ENCODE measurements around the gene ARNT2. TPM values are rescaled to one million over a fixed set of nuclear protein-coding genes. Genes with fewer than 3 reads are reported as not detected.

The ARNT2 gene
- total and polyA plus RNA-seq, 10 of the 15 experiments (the other 5 are each of a cell fraction or from before 2014, with no cell fraction given) = 0.07 to 0.49 (median 0.09) TPM; not detected in 6

DNA sequence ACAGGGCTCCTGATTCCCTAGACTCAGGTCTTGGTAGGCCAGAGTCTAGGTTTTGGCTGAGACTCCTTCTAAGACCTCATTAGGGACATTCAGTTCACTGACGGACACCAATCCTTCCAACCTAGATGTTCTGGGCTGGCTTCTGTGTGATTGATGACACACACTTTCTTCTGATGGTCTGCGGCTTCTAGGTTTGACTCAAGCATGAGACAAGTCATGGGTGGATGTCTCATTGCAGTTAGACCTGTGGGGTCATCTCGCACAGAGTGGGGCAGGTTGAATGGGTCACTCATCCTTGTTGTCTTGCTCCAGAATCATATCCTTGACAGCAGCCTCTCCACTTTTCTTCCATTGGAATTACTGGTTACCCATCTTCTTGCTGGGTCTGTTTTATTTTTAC is 35.8 kb downstream of the ARNT2 start:
- Histone ChIP-seq H3K79me2 (ENCODE audit: control insufficient read depth, insufficient read depth, low read length) (no peaks in the 10 kb centered on the region), H3K4me2 (ENCODE audit: control insufficient read depth, insufficient read depth) (no peak overlapping the region), H3K27me3 (replicated peaks in 1 of 2; ENCODE audit: control insufficient read depth in 2 of 2, insufficient read depth in 2 of 2, low read length in 1 of 2) (peaks cover 0 to 3% of the 10 kb centered on the region in 2 experiments; a peak in 3 of 4 replicates), H3K27ac (ENCODE audit: control insufficient read depth, insufficient read depth) (no peak overlapping the region), H4K20me1 (ENCODE audit: control insufficient read depth, insufficient read depth) (no peaks in the 10 kb centered on the region), H3K36me3 (ENCODE audit: control insufficient read depth in 2 of 2, insufficient read depth in 2 of 2, low read length in 1 of 2) (no peaks in the 10 kb centered on the region), H3K4me3 (no peak overlapping the region), H2AFZ (ENCODE audit: control insufficient read depth, low read depth, low read length) (no peak overlapping the region), H3K9ac (ENCODE audit: control insufficient read depth, insufficient read depth, low read length) (no peak overlapping the region), H3K4me1 (ENCODE audit: control insufficient read depth, insufficient read depth, low read length) (no peaks in the 10 kb centered on the region), H3K9me3 (replicated peaks; ENCODE audit: control insufficient read depth, insufficient read depth, low read length) (no peaks in the 10 kb centered on the region)
- ChIA-PET RAD21 (ENCODE audit: unreplicated experiment) (no interaction called here), POLR2A (no interaction called here), SMC1A (ENCODE audit: uncharacterized antibody, unreplicated experiment) (no interaction called here), CTCF (interaction anchor here (0.6 kb wide), 1 partner anchor 127 kb away, joined by 3 read pairs; no protein-coding TSS in a partner anchor)
- TF ChIP-seq, protein P1, sequence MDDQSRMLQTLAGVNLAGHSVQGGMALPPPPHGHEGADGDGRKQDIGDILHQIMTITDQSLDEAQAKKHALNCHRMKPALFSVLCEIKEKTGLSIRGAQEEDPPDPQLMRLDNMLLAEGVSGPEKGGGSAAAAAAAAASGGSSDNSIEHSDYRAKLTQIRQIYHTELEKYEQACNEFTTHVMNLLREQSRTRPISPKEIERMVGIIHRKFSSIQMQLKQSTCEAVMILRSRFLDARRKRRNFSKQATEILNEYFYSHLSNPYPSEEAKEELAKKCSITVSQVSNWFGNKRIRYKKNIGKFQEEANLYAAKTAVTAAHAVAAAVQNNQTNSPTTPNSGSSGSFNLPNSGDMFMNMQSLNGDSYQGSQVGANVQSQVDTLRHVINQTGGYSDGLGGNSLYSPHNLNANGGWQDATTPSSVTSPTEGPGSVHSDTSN (IDR thresholded peaks at IDR 0.05; ENCODE audit: insufficient replicate concordance, low read depth, low read length) = peak; percentile 63
- TF ChIP-seq POLR2AphosphoS2 (IDR thresholded peaks at IDR 0.05; ENCODE audit: low read depth, low read length) = no peak
- no peak for TF ChIP-seq MXI1 (IDR thresholded peaks at IDR 0.05; ENCODE audit: low read depth, low read length)
- TF ChIP-seq, protein P2, sequence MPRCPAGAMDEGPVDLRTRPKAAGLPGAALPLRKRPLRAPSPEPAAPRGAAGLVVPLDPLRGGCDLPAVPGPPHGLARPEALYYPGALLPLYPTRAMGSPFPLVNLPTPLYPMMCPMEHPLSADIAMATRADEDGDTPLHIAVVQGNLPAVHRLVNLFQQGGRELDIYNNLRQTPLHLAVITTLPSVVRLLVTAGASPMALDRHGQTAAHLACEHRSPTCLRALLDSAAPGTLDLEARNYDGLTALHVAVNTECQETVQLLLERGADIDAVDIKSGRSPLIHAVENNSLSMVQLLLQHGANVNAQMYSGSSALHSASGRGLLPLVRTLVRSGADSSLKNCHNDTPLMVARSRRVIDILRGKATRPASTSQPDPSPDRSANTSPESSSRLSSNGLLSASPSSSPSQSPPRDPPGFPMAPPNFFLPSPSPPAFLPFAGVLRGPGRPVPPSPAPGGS (IDR thresholded peaks at IDR 0.05; ENCODE audit: borderline replicate concordance, insufficient read depth, low read depth, low read length, poor library complexity, severe bottlenecking) = peak; percentile 80
- TF ChIP-seq CBFB (IDR thresholded peaks at IDR 0.05; ENCODE audit: low read depth) = no peak
- no peak for DNase-seq (ENCODE audit: low read depth, low spot score)
- in situ Hi-C loops (cut with MboI) = no loop called here
- WGBS (ENCODE audit: insufficient coverage, insufficient replicate concordance, low lambda C conversion rate, missing lambda C conversion rate) = 27% methylated on average over 3 of the region's 3 CpGs
- no TSS peak for BruUV-seq (replicated peaks)
- no peak for ATAC-seq
- FAIRE-seq = no peak
- intact Hi-C loops (cut with micrococcal nuclease; ENCODE audit: unreplicated experiment) = no loop called here

All from GM12878 (cell line).